ENCODE data around the gene SIX6.

SIX6 gene

DNA sequence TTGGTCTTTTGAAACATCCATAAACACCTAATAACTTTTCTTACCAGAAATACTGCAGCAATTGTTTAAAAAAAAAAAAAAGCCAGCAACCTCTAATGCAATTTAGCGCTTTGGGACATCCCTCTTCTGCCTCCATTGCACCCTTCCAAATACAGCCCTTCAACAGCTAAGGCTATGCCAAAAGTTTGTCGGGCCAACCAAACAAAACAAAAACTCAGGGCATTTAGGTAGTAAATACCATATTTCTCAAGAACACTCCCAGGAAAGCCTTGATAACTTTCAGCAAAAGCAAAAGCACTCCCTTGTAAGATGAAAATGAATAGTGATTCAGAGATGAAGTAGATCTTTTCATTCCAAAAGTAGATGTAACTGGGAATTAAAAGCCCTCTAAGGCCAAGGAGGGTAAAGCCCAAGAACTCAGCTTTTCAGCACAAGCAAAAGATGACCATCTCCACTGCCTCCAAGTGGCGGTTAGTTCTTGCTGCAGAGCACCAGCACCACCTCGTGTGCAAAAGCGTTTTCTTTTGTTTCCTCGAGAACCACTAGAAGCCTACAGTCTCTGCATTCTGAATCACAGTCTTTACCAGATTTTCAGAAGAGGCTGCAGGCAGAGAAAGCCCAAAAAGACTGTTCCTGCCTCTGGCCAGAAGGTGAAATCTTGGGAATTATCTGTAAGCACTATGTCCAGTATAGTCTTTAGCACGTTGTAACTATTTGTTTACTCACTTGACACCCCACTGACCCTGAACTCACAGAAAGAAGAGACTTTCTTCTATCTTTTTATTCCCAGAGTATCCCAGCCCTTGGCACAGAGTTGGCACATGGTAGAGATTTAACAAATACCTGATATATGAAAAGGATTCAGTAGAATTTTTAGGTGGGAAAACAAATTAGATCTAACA lies 53.1 kb downstream of the SIX6 start:
- TF ChIP-seq POLR2A (IDR thresholded peaks at IDR 0.05; ENCODE audit: low read length) = no peak
- peak; percentile 32 to 43 for DNase-seq
